ENCODE measurements around the gene RNF186. TPM values are rescaled to one million over a fixed set of nuclear protein-coding genes. Genes with fewer than 3 reads are reported as not detected.

The RNF186 gene
- total RNA-seq, 1 donor from 2014 or later: 1.3 TPM

GRCh38 chr1:19786988-19787423, 28.1 kb downstream of the RNF186 start:
- Mint-ChIP-seq H3K36me3 (peaks cover 3% of the 10 kb centered on the region), H3K27ac (peak overlapping the region; percentile 46), H3K27me3 (no peaks in the 10 kb centered on the region), H3K9me3 (peaks cover 3% of the 10 kb centered on the region), H3K4me3 (peak overlapping the region; percentile 67), H3K4me1 (ENCODE audit: unreplicated experiment) (peaks cover 4% of the 10 kb centered on the region)
- no peak for DNase-seq (ENCODE audit: extremely low spot score, unreplicated experiment)
- TF ChIP-seq CTCF (conservative IDR thresholded peaks at IDR 0.05): no peak

GRCh38 chr1:19785660-19786059, 29.4 kb downstream of the RNF186 start:
- Mint-ChIP-seq H3K4me1 (ENCODE audit: unreplicated experiment) (peaks cover 4% of the 10 kb centered on the region), H3K36me3 (no peaks in the 10 kb centered on the region), H3K4me3 (peak overlapping the region; percentile 14), H3K9me3 (no peaks in the 10 kb centered on the region), H3K27ac (peak overlapping the region; percentile 36), H3K27me3 (no peaks in the 10 kb centered on the region)
- TF ChIP-seq CTCF (conservative IDR thresholded peaks at IDR 0.05): no peak
- DNase-seq (ENCODE audit: extremely low spot score, unreplicated experiment): no peak

GRCh38 chr1:19780267-19780877, 34.7 kb downstream of the RNF186 start:
- no peak for TF ChIP-seq CTCF (conservative IDR thresholded peaks at IDR 0.05)
- Mint-ChIP-seq H3K36me3 (peaks cover 3% of the 10 kb centered on the region), H3K4me3 (no peak overlapping the region), H3K9me3 (no peaks in the 10 kb centered on the region), H3K27me3 (no peaks in the 10 kb centered on the region), H3K27ac (no peak overlapping the region), H3K4me1 (ENCODE audit: unreplicated experiment) (peaks cover 2% of the 10 kb centered on the region)
- DNase-seq (ENCODE audit: extremely low spot score, unreplicated experiment): no peak

GRCh38 chr1:19776933-19777332, 38.1 kb downstream of the RNF186 start:
- no peaks in the 10 kb centered on the region for H3K27me3 Mint-ChIP-seq
- no peaks in the 10 kb centered on the region for H3K4me1 Mint-ChIP-seq (ENCODE audit: unreplicated experiment)
- DNase-seq (ENCODE audit: extremely low spot score, unreplicated experiment): no peak
- H3K9me3 Mint-ChIP-seq: no peaks in the 10 kb centered on the region
- H3K4me3 Mint-ChIP-seq: no peak overlapping the region
- H3K36me3 Mint-ChIP-seq: peaks cover 3% of the 10 kb centered on the region
- no peak overlapping the region for H3K27ac Mint-ChIP-seq
- TF ChIP-seq CTCF (conservative IDR thresholded peaks at IDR 0.05): no peak

- no peak overlapping the region for H3K4me3 Mint-ChIP-seq
- no peak for DNase-seq (ENCODE audit: extremely low spot score, unreplicated experiment)
- H3K4me1 Mint-ChIP-seq (ENCODE audit: unreplicated experiment): no peaks in the 10 kb centered on the region
- no peak overlapping the region for H3K27ac Mint-ChIP-seq
- no peak for TF ChIP-seq CTCF (conservative IDR thresholded peaks at IDR 0.05)
- H3K36me3 Mint-ChIP-seq: peaks cover 3% of the 10 kb centered on the region
- H3K27me3 Mint-ChIP-seq: no peaks in the 10 kb centered on the region
- H3K9me3 Mint-ChIP-seq: no peaks in the 10 kb centered on the region
Observed at GRCh38 chr1:19776287-19776686, 38.8 kb downstream of the RNF186 start.
